Sigmoid colon (tissue), 7 donors: Measurements from ENCODE around the gene TXNDC11. TPM values are rescaled to one million over a fixed set of nuclear protein-coding genes. Genes with fewer than 3 reads are reported as not detected.

Experiments
- DNase-seq: peaks from one replicate; pipeline ENCODE4 v3.0.0-alpha.2; 2019
- H3K27ac ChIP-seq, 4 donors: fragments of 200-600 bp; sonication (generic); one replicate each; pipeline ENCODE4 v1.5.1; 2016 to 2019; ENCODE audit warnings: mild to moderate bottlenecking in 1 of 4
- H3K27me3 ChIP-seq, 3 donors: fragments of 200-600 bp; sonication (generic); one replicate each; pipeline ENCODE4 v1.5.1; 2019; ENCODE audit warnings: mild to moderate bottlenecking in 1 of 3
- H3K36me3 ChIP-seq, 4 donors: fragments of 200-600 bp; sonication (generic); one replicate each; pipeline ENCODE4 v1.5.1; 2016 to 2019
- H3K4me1 ChIP-seq, 4 donors: fragments of 200-600 bp; sonication (generic); one replicate each; pipeline ENCODE4 v1.5.1; 2017 to 2019
- H3K4me3 ChIP-seq, 4 donors: fragments of 200-600 bp; sonication (generic); one replicate each; pipeline ENCODE4 v1.5.1; 2017 to 2019; ENCODE audit warnings: mild to moderate bottlenecking in 2 of 4, moderate library complexity in 1 of 4
- H3K9me3 ChIP-seq, 4 donors: fragments of 200-600 bp in 3 of 4; sonication (generic) in 3 of 4; one replicate each; pipeline versions ENCODE4 v1.5.1 to v1.6.1; 2013 to 2019
- CTCF ChIP-seq, 4 experiments: fragments of 450-650 bp in 3 of 4; fragments of 200-600 bp in 1 of 4; IDR thresholded peaks; one replicate each; pipeline ENCODE4 v1.5.1; 2016 to 2019; ENCODE audit warnings: antibody characterized with exemption in 4 of 4, mild to moderate bottlenecking in 3 of 4, moderate library complexity in 2 of 4
- EP300 ChIP-seq, 4 donors: sonication (generic); formaldehyde crosslinking; IDR thresholded peaks; one replicate each; pipeline ENCODE4 v1.6.1; 2017; ENCODE audit warnings: antibody characterized with exemption in 4 of 4
- POLR2A ChIP-seq, 2 donors: fragments of 450-650 bp; IDR thresholded peaks; one replicate each; pipeline ENCODE4 v1.6.1; 2016; ENCODE audit warnings: antibody characterized with exemption in 2 of 2, mild to moderate bottlenecking in 2 of 2, moderate library complexity in 2 of 2
- POLR2AphosphoS5 ChIP-seq, 4 donors: sonication (generic); formaldehyde crosslinking; IDR thresholded peaks; one replicate each; pipeline ENCODE4 v1.6.1; 2017; ENCODE audit warnings: antibody characterized with exemption in 4 of 4
- WGBS, 2 donors: extraction: QIAGEN DNeasy Blood & Tissue Kit; methylation state at CpG; one replicate each; pipeline ENCODE4 v1.1.7; 2013; 5-methylcytosine and 5-hydroxymethylcytosine counted together
- intact Hi-C: fragments of 100-400 bp; cut with DNase I; formaldehyde crosslinking; loops from one replicate; pipeline ENCODE4 v1.15.1; 2023
- polyA plus RNA-seq, 3 donors: library from polyadenylated mRNA; stranded (reverse); fragments of 200-250 nt; gene quantifications; one replicate each; pipeline ENCODE4 v1.2.3, GENCODE V29; 2013
- total RNA-seq, 4 donors: library from RNA; depleted of rRNA; stranded (reverse); fragments of >200 nt; gene quantifications; one replicate each; pipeline ENCODE4 v1.1.0, GENCODE V29; 2016
- donor health status: healthy with polysubstance abuse.
- donor health status: Bipolar disorder and iron deficiency.
- donor health status: healthy.

TXNDC11 gene
- total and polyA plus RNA-seq, 7 donors = 25.3 to 54.0 (median 34.9) TPM

DNA sequence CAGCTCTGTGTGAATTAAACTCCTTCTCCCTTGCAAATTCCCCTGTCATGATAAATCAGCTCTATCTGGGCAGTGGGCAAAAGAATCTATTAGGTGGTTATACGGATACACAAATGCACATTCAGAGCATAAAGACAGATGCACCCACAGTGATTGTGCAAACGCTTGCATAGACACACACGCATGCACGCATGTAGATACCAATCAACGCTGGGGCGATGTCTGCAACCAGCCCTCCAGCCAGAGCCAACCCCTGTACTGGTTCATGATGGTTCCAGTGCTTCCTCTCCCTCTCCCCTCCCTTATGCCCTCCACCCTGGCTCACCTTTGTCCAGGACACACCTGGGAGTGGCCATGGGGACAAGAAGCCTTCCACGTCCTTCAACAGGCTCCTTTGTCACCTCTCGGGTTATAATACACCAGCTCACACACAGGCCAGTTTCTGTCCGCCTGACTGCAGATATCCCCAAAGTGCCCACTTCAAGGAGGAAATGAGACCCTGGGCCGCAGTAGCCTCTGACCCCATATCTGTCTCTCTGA is 107.5 kb downstream of the TXNDC11 start:
- TF ChIP-seq CTCF (IDR thresholded peaks at IDR 0.05) = no peak
- TF ChIP-seq POLR2AphosphoS5 (IDR thresholded peaks at IDR 0.05) = no peak
- TF ChIP-seq POLR2A (IDR thresholded peaks at IDR 0.05) = no peak
- TF ChIP-seq EP300 (IDR thresholded peaks at IDR 0.05) = no peak

DNA sequence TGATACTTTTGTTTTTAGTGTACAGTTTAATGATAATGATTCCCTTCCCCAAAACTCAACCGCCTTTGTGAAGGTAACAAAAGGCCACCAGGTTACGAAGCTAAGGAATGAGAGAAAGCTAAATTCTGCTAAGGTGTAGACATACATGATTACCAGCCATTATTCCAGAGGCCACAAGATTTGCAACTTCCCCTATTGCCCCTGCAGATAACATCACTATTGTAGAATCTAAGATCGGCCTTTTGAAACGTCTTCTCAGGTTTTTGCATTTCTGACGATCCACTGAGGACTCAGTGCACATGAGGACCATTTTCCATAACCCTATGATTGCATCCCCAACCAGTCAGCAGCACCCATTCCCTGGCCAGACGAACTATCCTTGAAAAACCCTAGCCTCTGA is 108.3 kb downstream of the TXNDC11 start:
- Histone ChIP-seq H3K27ac (no peak overlapping the region), H3K4me1 (peaks cover 0 to 21% (median 15%) of the 10 kb centered on the region in 4 donors), H3K4me3 (no peak overlapping the region), H3K27me3 (no peaks in the 10 kb centered on the region), H3K36me3 (no peaks in the 10 kb centered on the region), H3K9me3 (no peaks in the 10 kb centered on the region)
- no peak for DNase-seq
- WGBS, 2 donors = 73 to 86% methylated on average over 6 of the region's 6 CpGs
- intact Hi-C loops = loop anchor here (10.0 kb wide), 1 partner anchor 80 kb away; no protein-coding TSS in a partner anchor
- TF ChIP-seq POLR2AphosphoS5 (IDR thresholded peaks at IDR 0.05) (no peak), CTCF (IDR thresholded peaks at IDR 0.05) (no peak), POLR2A (IDR thresholded peaks at IDR 0.05) (no peak), EP300 (IDR thresholded peaks at IDR 0.05) (no peak)

More for the DNA sequence above, 107.5 kb downstream of the TXNDC11 start:
- 27 to 81% methylated on average over 10 of the region's 10 CpGs for WGBS, 2 donors
- Histone ChIP-seq H3K4me3 (no peak overlapping the region), H3K27me3 (no peaks in the 10 kb centered on the region), H3K27ac (no peak overlapping the region), H3K4me1 (peaks cover 0 to 22% (median 20%) of the 10 kb centered on the region in 4 donors), H3K9me3 (no peaks in the 10 kb centered on the region), H3K36me3 (no peaks in the 10 kb centered on the region)
- no peak for DNase-seq
- intact Hi-C loops = loop anchor here (10.0 kb wide), 1 partner anchor 80 kb away; no protein-coding TSS in a partner anchor

DNA sequence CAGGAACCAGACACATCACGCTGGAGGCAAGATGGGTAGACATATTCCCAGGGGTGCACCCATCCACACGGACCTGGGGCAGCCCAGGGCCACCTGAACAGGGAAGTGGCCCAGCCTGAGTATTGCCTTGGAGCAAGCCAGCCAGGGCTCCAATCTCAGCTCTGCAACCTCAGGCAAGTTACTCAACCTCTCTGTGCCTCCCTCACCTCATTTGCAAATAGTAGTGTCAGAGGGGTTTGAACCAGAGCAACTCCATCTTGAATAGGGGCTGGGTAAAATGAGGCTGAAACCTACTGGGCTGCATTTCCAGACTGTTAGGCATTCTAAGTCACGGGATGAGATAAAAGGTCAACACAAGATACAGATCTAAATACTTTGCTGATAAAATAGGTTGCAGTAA is 109.5 kb downstream of the TXNDC11 start:
- H3K4me1 ChIP-seq = peaks cover 0 to 30% (median 15%) of the 10 kb centered on the region in 4 donors
- no peak overlapping the region for H3K4me3 ChIP-seq
- TF ChIP-seq CTCF (IDR thresholded peaks at IDR 0.05) = no peak
- TF ChIP-seq POLR2AphosphoS5 (IDR thresholded peaks at IDR 0.05) = no peak
- TF ChIP-seq EP300 (IDR thresholded peaks at IDR 0.05) = no peak
- peak overlapping the region; percentile 63 to 71 (median 66) for H3K27ac ChIP-seq
- DNase-seq = no peak
- 82 to 89% methylated on average over 3 of the region's 3 CpGs for WGBS, 2 donors
- intact Hi-C loops = loop anchor here (10.0 kb wide), 1 partner anchor 78 kb away; no protein-coding TSS in a partner anchor
- no peaks in the 10 kb centered on the region for H3K27me3 ChIP-seq
- H3K9me3 ChIP-seq = no peaks in the 10 kb centered on the region
- H3K36me3 ChIP-seq = no peaks in the 10 kb centered on the region

DNA sequence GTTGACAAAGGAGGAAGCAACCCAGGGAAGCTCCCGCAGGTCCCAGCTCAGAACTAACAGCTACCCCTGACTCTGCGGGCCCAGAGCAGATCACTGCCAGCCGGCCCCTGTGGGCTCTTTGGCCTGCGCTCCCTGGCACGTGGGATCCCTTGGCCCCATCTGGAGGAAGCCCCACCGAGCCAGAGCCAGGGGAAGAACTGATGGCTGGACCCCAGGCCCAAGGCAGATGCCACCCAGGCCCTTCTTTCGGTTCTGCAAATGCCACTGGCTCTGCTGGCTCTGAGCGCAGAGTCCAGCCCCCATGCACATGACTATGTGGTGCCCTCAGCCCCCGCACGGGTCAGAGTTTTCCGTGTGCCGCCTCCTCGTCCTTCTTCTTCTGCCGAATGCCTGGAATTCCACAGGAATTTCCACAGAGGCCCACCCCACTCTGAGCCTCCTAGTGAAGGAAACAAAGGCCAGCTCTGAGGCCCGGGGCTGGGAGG is 110.2 kb downstream of the TXNDC11 start:
- Histone ChIP-seq H3K9me3 (no peaks in the 10 kb centered on the region), H3K27ac (peak overlapping the region; percentile 63 to 71 (median 66)), H3K36me3 (no peaks in the 10 kb centered on the region), H3K4me1 (peaks cover 0 to 31% (median 16%) of the 10 kb centered on the region in 4 donors), H3K4me3 (no peak overlapping the region), H3K27me3 (no peaks in the 10 kb centered on the region)
- intact Hi-C loops = loop anchor here (10.0 kb wide), 1 partner anchor 78 kb away; no protein-coding TSS in a partner anchor
- peak; percentile 80 for DNase-seq
- 67 to 81% methylated on average over 15 of the region's 15 CpGs for WGBS, 2 donors
- TF ChIP-seq POLR2AphosphoS5 (IDR thresholded peaks at IDR 0.05) (peak; percentile 23 to 69 (median 43)), POLR2A (IDR thresholded peaks at IDR 0.05) (no peak)

DNA sequence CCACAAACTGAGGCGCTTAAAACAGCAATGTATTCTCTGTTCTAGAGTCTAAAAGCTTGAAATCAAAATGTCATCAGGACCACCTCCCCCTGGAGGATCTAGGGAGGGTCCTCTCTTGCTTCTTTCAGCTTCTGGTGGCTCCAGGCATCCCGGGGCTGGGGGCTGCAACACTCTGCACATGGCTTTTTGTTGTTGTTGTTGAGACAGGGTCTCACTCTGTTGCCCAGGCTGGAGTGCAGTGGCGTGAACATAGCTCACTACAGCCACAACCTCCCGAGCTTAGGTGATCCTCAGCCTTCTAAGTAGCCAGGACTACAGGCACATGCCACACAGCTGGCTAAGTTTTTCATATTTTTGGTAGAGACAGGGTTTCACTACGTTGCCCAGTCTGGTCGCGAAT is 111.4 kb downstream of the TXNDC11 start:
- Histone ChIP-seq H3K4me3 (no peak overlapping the region), H3K9me3 (no peaks in the 10 kb centered on the region), H3K27me3 (no peaks in the 10 kb centered on the region), H3K4me1 (peaks cover 0 to 31% (median 18%) of the 10 kb centered on the region in 4 donors), H3K27ac (no peak overlapping the region), H3K36me3 (no peaks in the 10 kb centered on the region)
- TF ChIP-seq POLR2A (IDR thresholded peaks at IDR 0.05) (no peak), EP300 (IDR thresholded peaks at IDR 0.05) (no peak)
- intact Hi-C loops = loop anchor here (10.0 kb wide), 1 partner anchor 76 kb away; no protein-coding TSS in a partner anchor
- DNase-seq = no peak
- 88 to 93% methylated on average over 7 of the region's 7 CpGs for WGBS, 2 donors
